H1 (cell line): ENCODE results near the gene C11orf98.

ENCODE experiments used
- CTCF ChIP-seq, 3 experiments: IDR thresholded peaks; 1 replicate in 2 of 3; 2 replicates in 1 of 3; pipeline versions ENCODE4 v1.5.1 to v1.6.1; 2011; ENCODE audit warnings: low read length in 3 of 3, mild to moderate bottlenecking in 3 of 3, inconsistent platforms in 2 of 3, low read depth in 1 of 3, moderate library complexity in 1 of 3; ENCODE audit not compliant: insufficient read depth in 1 of 3; ENCODE audit errors: control extremely low read depth in 1 of 3
- POU5F1 ChIP-seq: IDR thresholded peaks from 2 replicates; pipeline ENCODE4 v1.6.1; 2011; ENCODE audit warnings: low read depth, mild to moderate bottlenecking, low read length, moderate library complexity
- TBP ChIP-seq: IDR thresholded peaks from 2 replicates; pipeline ENCODE4 v1.6.1; 2011; ENCODE audit warnings: low read depth, low read length, improper control_type of control experiment

- TF ChIP-seq CTCF (IDR thresholded peaks at IDR 0.05; ENCODE audit: control extremely low read depth in 1 of 3, insufficient read depth in 1 of 3, low read depth in 1 of 3, low read length in 3 of 3) (no peak), POU5F1 (no peak), TBP (no peak)
Measured at GRCh38 chr11:62654297-62654696, 10.7 kb downstream of the C11orf98 start.
